HepG2 (cell line): ENCODE data around the gene ZNF605. TPM values are rescaled to one million over a fixed set of nuclear protein-coding genes. Genes with fewer than 3 reads are reported as not detected.

Experiments used
- ATAC-seq: fragments of 200-7000 bp; cut with Tn5 transposase; 3 replicates; pipeline ENCODE4 v1.9.1; 2020; ENCODE audit warnings: mild to moderate bottlenecking, moderate library complexity
- BruUV-seq: library from RNA; stranded (reverse); fragments of 400-500 nt; replicated peaks from 2 replicates; lab custom pipeline; 2021; lab: Mats Ljungman, UMichigan
- CTCF ChIA-PET: fragments of 300-600 bp; formaldehyde crosslinking; extraction: SDS; loops from one replicate; lab custom pipeline; 2021; ENCODE audit warnings: low total read pairs, inconsistent platforms, low intra/inter-chr PET ratio; lab: Yijun Ruan, JAX
- POLR2A ChIA-PET: fragments of 350-600 bp; sonication (Branson Sonifier 250); formaldehyde crosslinking; loops from one replicate; lab custom pipeline; 2020; ENCODE audit warnings: antibody characterized with exemption, inconsistent platforms; lab: Yijun Ruan, JAX
- DNase-seq: peaks from one replicate; pipeline ENCODE4 v3.0.0-alpha.2; 2015; ENCODE audit warnings: low spot score
- FAIRE-seq: peaks from 3 replicates; lab custom pipeline; 2011; peaks lifted over from hg19 to GRCh38; lab: Jason Lieb, UNC
- H2AFZ ChIP-seq: one replicate; pipeline ENCODE4 v1.6.1; 2011; ENCODE audit warnings: low read length, inconsistent platforms
- H3K27ac ChIP-seq: fragments of 300-600 bp; 3 replicates; pipeline ENCODE4 v1.8.0; 2011; ENCODE audit warnings: mixed run types, mild to moderate bottlenecking, mixed read lengths, low read length, inconsistent platforms; ENCODE audit not compliant: insufficient read depth; ENCODE audit errors: extremely low read length
- H3K27me3 ChIP-seq, 2 experiments: fragments of 200-600 bp in 1 of 2; 2 replicates in 1 of 2; 3 replicates in 1 of 2; pipeline versions ENCODE4 v1.6.0 to v1.8.0; 2011; ENCODE audit warnings: low read length in 2 of 2, mild to moderate bottlenecking in 2 of 2, moderate library complexity in 2 of 2, inconsistent platforms in 1 of 2; ENCODE audit not compliant: insufficient read depth in 2 of 2, control insufficient read depth in 1 of 2
- H3K36me3 ChIP-seq, 2 experiments: fragments of 200-600 bp in 1 of 2; replicated peaks in 1 of 2; 2 replicates in 1 of 2; 3 replicates in 1 of 2; pipeline versions ENCODE4 v1.5.1 to v1.8.0; 2011; ENCODE audit warnings: low read length in 2 of 2, inconsistent platforms in 1 of 2; ENCODE audit not compliant: insufficient read depth in 2 of 2, control insufficient read depth in 1 of 2
- H3K4me1 ChIP-seq: 2 replicates; pipeline ENCODE4 v1.5.1; 2012; ENCODE audit warnings: low read length, inconsistent platforms; ENCODE audit not compliant: insufficient read depth
- H3K4me2 ChIP-seq: 2 replicates; pipeline ENCODE4 v1.6.0; 2011; ENCODE audit warnings: low read depth, low read length, inconsistent platforms
- H3K4me3 ChIP-seq, 3 experiments: fragments of 200-600 bp in 1 of 3; sonication (generic), shearing (Covaris generic) in 1 of 3; replicated peaks in 1 of 3; 2 replicates each; pipeline ENCODE4 v1.5.1; 2011 to 2016; ENCODE audit warnings: low read length in 3 of 3, inconsistent platforms in 2 of 3, low read depth in 2 of 3, mild to moderate bottlenecking in 2 of 3, control low read depth in 1 of 3, mixed read lengths in 1 of 3; ENCODE audit not compliant: insufficient read depth in 1 of 3
- H3K79me2 ChIP-seq: one replicate; pipeline ENCODE4 v1.6.1; 2011; ENCODE audit warnings: low read length, inconsistent platforms; ENCODE audit not compliant: insufficient read depth
- H3K9ac ChIP-seq: 2 replicates; pipeline ENCODE4 v1.6.0; 2011; ENCODE audit warnings: mild to moderate bottlenecking, low read depth, low read length, inconsistent platforms; ENCODE audit not compliant: insufficient read depth
- H3K9me3 ChIP-seq: 2 replicates; pipeline ENCODE4 v1.5.1; 2012; ENCODE audit warnings: mild to moderate bottlenecking, low read length
- H4K20me1 ChIP-seq: 2 replicates; pipeline ENCODE4 v1.6.0; 2011; ENCODE audit warnings: inconsistent platforms, mild to moderate bottlenecking, low read length, moderate library complexity; ENCODE audit not compliant: insufficient read depth
- CEBPG ChIP-seq: IDR thresholded peaks from 2 replicates; pipeline ENCODE4 v1.6.1; 2016
- ELF1 ChIP-seq: sonication (generic); formaldehyde crosslinking; IDR thresholded peaks from 2 replicates; pipeline ENCODE4 v1.4.0; 2020; ENCODE audit warnings: missing genetic modification reagents
- SRSF4 ChIP-seq: fragments of 200-400 bp; formaldehyde crosslinking; IDR thresholded peaks from one replicate; pipeline ENCODE4 v1.6.1; 2018; ENCODE audit warnings: mild to moderate bottlenecking, low read depth, low read length, moderate library complexity; ENCODE audit not compliant: poor library complexity, severe bottlenecking
- TCF7L2 ChIP-seq: IDR thresholded peaks from 2 replicates; pipeline ENCODE4 v1.6.1; 2011; ENCODE audit warnings: mild to moderate bottlenecking, low read depth, low read length, moderate library complexity
- ZFP1 ChIP-seq: IDR thresholded peaks from 2 replicates; pipeline ENCODE4 v1.6.1; 2016
- ZNF34 ChIP-seq: sonication (generic); formaldehyde crosslinking; IDR thresholded peaks from 2 replicates; pipeline ENCODE4 v1.4.0; 2020; ENCODE audit warnings: mild to moderate bottlenecking, missing genetic modification reagents, borderline replicate concordance
- ZNF430 ChIP-seq: sonication (generic); formaldehyde crosslinking; IDR thresholded peaks from 2 replicates; pipeline ENCODE4 v1.9.0; 2021; ENCODE audit warnings: mild to moderate bottlenecking, missing genetic modification reagents
- ZNF678 ChIP-seq: sonication (generic); formaldehyde crosslinking; IDR thresholded peaks from 2 replicates; pipeline ENCODE4 v1.4.0; 2020; ENCODE audit warnings: mild to moderate bottlenecking, missing genetic modification reagents
- WGBS: methylation state at CpG from one replicate; pipeline ENCODE4 v1.1.6; 2017; ENCODE audit warnings: low lambda C conversion rate; 5-methylcytosine and 5-hydroxymethylcytosine counted together
- in situ Hi-C: cut with HindIII; loops from 2 replicates; pipeline ENCODE4 v1.10.0; 2017; ENCODE audit warnings: low pct_unique_long_range_greater_than_20kb; ENCODE audit not compliant: extremely low pct_ligation_motif_present
- intact Hi-C: fragments of 100-400 bp; cut with micrococcal nuclease; formaldehyde crosslinking; loops from one replicate; pipeline ENCODE4 v1.10.0; 2022; ENCODE audit not compliant: unreplicated experiment
- polyA plus RNA-seq, 8 experiments: library from polyadenylated mRNA; depleted of rRNA in 3 of 8; stranded (reverse) in 7 of 8; unstranded in 1 of 8; fragments of >200 nt; fragmentation: Illumina TruSeq in 4 of 8; extraction: Trizol in 4 of 8; gene quantifications; 2 replicates each; pipeline versions ENCODE4 v1.2.1 to v1.2.3, GENCODE V29; 2011 to 2016; ENCODE audit warnings: low read depth in 4 of 8, missing spikeins in 1 of 8, mixed read lengths in 1 of 8; ENCODE audit not compliant: insufficient read depth in 1 of 8
- total RNA-seq, 5 experiments: library from RNA; depleted of rRNA; stranded (reverse); fragments of >200 nt; fragmentation: Illumina TruSeq; extraction: Trizol; gene quantifications; 2 replicates each; pipeline ENCODE4 v1.2.3, GENCODE V29; 2016; ENCODE audit warnings: low read depth in 1 of 5
- TF ChIP-seq, protein P1 (sequence below): sonication (generic); formaldehyde crosslinking; IDR thresholded peaks from 2 replicates; pipeline ENCODE4 v1.4.0; 2020; ENCODE audit warnings: missing genetic modification reagents
- TF ChIP-seq, protein P2 (sequence below): sonication (generic); formaldehyde crosslinking; IDR thresholded peaks from 2 replicates; pipeline ENCODE4 v1.4.0; 2020; ENCODE audit warnings: missing genetic modification reagents, borderline replicate concordance
- TF ChIP-seq, protein P3 (sequence below): sonication (generic); formaldehyde crosslinking; IDR thresholded peaks from 2 replicates; pipeline ENCODE4 v1.4.0; 2020; ENCODE audit warnings: missing genetic modification reagents
- TF ChIP-seq, protein P4 (sequence below): sonication (generic); formaldehyde crosslinking; IDR thresholded peaks from 2 replicates; pipeline ENCODE4 v1.8.0; 2022; ENCODE audit warnings: mild to moderate bottlenecking, missing genetic modification reagents, moderate library complexity
- TF ChIP-seq, protein P5 (sequence below): sonication (generic); formaldehyde crosslinking; conservative IDR thresholded peaks from 2 replicates; pipeline ENCODE4 v1.8.0; 2022; ENCODE audit warnings: missing genetic modification reagents

Gene ZNF605
- total and polyA plus RNA-seq, 2 of the 13 experiments (the other 11 are each of a cell fraction or from before 2014, with no cell fraction given) = 6.7 to 6.8 TPM

DNA sequence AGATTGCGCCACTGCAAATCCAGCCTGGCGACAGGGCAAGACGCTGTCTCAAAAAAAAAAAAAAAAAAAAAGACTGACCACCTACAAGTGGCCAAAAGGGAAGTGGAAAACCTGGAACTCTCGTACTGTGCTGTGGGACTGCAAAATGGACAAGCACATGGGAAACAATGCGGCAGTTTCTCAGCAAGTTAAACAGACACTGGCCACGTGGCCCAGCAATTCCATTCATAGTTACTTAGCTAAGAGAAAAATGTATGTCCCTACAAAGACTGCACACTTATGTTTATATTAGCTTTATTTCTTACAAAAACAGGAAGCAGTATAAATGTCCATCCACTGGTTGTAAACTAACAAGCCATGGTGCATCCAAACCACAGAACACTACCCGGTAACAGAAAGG is 74.3 kb downstream of the ZNF605 start:
- no peaks in the 10 kb centered on the region for H3K9me3 ChIP-seq
- peaks cover 2% of the 10 kb centered on the region for H3K79me2 ChIP-seq
- TF ChIP-seq, protein P1, sequence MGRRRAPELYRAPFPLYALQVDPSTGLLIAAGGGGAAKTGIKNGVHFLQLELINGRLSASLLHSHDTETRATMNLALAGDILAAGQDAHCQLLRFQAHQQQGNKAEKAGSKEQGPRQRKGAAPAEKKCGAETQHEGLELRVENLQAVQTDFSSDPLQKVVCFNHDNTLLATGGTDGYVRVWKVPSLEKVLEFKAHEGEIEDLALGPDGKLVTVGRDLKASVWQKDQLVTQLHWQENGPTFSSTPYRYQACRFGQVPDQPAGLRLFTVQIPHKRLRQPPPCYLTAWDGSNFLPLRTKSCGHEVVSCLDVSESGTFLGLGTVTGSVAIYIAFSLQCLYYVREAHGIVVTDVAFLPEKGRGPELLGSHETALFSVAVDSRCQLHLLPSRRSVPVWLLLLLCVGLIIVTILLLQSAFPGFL = no peak
- TF ChIP-seq, protein P2, sequence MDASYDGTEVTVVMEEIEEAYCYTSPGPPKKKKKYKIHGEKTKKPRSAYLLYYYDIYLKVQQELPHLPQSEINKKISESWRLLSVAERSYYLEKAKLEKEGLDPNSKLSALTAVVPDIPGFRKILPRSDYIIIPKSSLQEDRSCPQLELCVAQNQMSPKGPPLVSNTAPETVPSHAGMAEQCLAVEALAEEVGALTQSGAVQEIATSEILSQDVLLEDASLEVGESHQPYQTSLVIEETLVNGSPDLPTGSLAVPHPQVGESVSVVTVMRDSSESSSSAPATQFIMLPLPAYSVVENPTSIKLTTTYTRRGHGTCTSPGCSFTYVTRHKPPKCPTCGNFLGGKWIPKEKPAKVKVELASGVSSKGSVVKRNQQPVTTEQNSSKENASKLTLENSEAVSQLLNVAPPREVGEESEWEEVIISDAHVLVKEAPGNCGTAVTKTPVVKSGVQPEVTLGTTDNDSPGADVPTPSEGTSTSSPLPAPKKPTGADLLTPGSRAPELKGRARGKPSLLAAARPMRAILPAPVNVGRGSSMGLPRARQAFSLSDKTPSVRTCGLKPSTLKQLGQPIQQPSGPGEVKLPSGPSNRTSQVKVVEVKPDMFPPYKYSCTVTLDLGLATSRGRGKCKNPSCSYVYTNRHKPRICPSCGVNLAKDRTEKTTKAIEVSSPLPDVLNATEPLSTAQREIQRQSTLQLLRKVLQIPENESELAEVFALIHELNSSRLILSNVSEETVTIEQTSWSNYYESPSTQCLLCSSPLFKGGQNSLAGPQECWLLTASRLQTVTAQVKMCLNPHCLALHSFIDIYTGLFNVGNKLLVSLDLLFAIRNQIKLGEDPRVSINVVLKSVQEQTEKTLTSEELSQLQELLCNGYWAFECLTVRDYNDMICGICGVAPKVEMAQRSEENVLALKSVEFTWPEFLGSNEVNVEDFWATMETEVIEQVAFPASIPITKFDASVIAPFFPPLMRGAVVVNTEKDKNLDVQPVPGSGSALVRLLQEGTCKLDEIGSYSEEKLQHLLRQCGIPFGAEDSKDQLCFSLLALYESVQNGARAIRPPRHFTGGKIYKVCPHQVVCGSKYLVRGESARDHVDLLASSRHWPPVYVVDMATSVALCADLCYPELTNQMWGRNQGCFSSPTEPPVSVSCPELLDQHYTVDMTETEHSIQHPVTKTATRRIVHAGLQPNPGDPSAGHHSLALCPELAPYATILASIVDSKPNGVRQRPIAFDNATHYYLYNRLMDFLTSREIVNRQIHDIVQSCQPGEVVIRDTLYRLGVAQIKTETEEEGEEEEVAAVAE (CRISPR knock-in tag) = no peak
- TF ChIP-seq ELF1 (CRISPR knock-in tag) = no peak
- no peak for TF ChIP-seq ZNF34 (CRISPR knock-in tag)
- TF ChIP-seq TCF7L2 = no peak
- TF ChIP-seq SRSF4 = no peak
- TF ChIP-seq ZNF678 = no peak
- TF ChIP-seq, protein P3, sequence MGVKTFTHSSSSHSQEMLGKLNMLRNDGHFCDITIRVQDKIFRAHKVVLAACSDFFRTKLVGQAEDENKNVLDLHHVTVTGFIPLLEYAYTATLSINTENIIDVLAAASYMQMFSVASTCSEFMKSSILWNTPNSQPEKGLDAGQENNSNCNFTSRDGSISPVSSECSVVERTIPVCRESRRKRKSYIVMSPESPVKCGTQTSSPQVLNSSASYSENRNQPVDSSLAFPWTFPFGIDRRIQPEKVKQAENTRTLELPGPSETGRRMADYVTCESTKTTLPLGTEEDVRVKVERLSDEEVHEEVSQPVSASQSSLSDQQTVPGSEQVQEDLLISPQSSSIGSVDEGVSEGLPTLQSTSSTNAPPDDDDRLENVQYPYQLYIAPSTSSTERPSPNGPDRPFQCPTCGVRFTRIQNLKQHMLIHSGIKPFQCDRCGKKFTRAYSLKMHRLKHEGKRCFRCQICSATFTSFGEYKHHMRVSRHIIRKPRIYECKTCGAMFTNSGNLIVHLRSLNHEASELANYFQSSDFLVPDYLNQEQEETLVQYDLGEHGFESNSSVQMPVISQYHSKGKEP (CRISPR knock-in tag) = no peak
- no peak for TF ChIP-seq ZFP1 (CRISPR knock-in tag)
- no peak for TF ChIP-seq ZNF430 (CRISPR knock-in tag)
- TF ChIP-seq, protein P4, sequence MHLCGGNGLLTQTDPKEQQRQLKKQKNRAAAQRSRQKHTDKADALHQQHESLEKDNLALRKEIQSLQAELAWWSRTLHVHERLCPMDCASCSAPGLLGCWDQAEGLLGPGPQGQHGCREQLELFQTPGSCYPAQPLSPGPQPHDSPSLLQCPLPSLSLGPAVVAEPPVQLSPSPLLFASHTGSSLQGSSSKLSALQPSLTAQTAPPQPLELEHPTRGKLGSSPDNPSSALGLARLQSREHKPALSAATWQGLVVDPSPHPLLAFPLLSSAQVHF (CRISPR knock-in tag) = no peak
- TF ChIP-seq, protein P5, sequence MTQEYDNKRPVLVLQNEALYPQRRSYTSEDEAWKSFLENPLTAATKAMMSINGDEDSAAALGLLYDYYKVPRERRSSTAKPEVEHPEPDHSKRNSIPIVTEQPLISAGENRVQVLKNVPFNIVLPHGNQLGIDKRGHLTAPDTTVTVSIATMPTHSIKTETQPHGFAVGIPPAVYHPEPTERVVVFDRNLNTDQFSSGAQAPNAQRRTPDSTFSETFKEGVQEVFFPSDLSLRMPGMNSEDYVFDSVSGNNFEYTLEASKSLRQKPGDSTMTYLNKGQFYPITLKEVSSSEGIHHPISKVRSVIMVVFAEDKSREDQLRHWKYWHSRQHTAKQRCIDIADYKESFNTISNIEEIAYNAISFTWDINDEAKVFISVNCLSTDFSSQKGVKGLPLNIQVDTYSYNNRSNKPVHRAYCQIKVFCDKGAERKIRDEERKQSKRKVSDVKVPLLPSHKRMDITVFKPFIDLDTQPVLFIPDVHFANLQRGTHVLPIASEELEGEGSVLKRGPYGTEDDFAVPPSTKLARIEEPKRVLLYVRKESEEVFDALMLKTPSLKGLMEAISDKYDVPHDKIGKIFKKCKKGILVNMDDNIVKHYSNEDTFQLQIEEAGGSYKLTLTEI (CRISPR knock-in tag) = no peak
- no peak for TF ChIP-seq CEBPG (CRISPR knock-in tag)

More for the DNA sequence above, 74.3 kb downstream of the ZNF605 start:
- H3K9ac ChIP-seq = no peak overlapping the region
- H2AFZ ChIP-seq = no peak overlapping the region
- DNase-seq = no peak
- peaks cover 0 to 3% of the 10 kb centered on the region in 2 experiments; a peak in 2 of 5 replicates for H3K36me3 ChIP-seq
- H4K20me1 ChIP-seq = no peaks in the 10 kb centered on the region
- in situ Hi-C loops = no loop called here
- no peak overlapping the region for H3K4me2 ChIP-seq
- no peak overlapping the region for H3K4me3 ChIP-seq
- no peak overlapping the region for H3K27ac ChIP-seq
- ChIA-PET POLR2A (no interaction called here), CTCF (no interaction called here)
- FAIRE-seq = no peak
- no TSS peak for BruUV-seq
- H3K4me1 ChIP-seq = peaks cover 12% of the 10 kb centered on the region; the same call in 1 of the 2 replicates
- intact Hi-C loops = no loop called here
- ATAC-seq = no peak
- no peaks in the 10 kb centered on the region for H3K27me3 ChIP-seq
- 98% methylated on average over 7 of the region's 7 CpGs for WGBS
